Body of pancreas (tissue), 4 donors: ENCODE results near the gene RAD51B.

ENCODE experiments used
- POLR2A ChIP-seq, 3 donors: fragments of 450-650 bp; IDR thresholded peaks; one replicate each; pipeline ENCODE4 v1.6.1; 2016; ENCODE audit warnings: antibody characterized with exemption in 3 of 3, mild to moderate bottlenecking in 2 of 3
- TF ChIP-seq, protein P1 (sequence below), 7 experiments: fragments of 450-650 bp in 4 of 7; fragments of 200-600 bp in 3 of 7; sonication (generic) in 3 of 7; IDR thresholded peaks; one replicate each; pipeline ENCODE4 v1.5.1; 2016 to 2019; ENCODE audit warnings: antibody characterized with exemption in 7 of 7

DNA sequence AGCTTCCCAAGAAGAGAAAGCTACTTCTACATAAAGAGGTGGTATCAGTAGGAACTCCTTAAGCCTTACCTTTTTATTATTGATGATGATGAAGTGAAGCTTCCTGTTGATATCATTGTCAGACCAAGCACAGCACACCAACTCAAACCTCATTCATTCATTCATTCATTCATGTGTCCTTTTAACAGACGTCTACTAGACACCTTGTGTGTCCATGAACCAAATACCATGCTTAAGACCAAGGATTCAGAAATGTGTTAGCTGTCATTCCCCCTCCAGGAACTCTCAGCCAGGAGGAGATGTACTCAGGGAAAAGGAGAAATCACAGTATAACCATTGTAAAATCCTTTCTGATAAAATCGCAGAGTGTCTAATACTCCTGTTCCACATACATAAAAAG lies 778.5 kb downstream of the RAD51B start:
- TF ChIP-seq, protein P1, sequence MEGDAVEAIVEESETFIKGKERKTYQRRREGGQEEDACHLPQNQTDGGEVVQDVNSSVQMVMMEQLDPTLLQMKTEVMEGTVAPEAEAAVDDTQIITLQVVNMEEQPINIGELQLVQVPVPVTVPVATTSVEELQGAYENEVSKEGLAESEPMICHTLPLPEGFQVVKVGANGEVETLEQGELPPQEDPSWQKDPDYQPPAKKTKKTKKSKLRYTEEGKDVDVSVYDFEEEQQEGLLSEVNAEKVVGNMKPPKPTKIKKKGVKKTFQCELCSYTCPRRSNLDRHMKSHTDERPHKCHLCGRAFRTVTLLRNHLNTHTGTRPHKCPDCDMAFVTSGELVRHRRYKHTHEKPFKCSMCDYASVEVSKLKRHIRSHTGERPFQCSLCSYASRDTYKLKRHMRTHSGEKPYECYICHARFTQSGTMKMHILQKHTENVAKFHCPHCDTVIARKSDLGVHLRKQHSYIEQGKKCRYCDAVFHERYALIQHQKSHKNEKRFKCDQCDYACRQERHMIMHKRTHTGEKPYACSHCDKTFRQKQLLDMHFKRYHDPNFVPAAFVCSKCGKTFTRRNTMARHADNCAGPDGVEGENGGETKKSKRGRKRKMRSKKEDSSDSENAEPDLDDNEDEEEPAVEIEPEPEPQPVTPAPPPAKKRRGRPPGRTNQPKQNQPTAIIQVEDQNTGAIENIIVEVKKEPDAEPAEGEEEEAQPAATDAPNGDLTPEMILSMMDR (IDR thresholded peaks at IDR 0.05): no peak
- no peak for TF ChIP-seq POLR2A (IDR thresholded peaks at IDR 0.05)
